Upper lobe of left lung (tissue), 4 donors: ENCODE data around the gene PNKP.

Experiments used
- POLR2A ChIP-seq, 4 donors: fragments of 450-650 bp; IDR thresholded peaks; one replicate each; pipeline ENCODE4 v1.5.1; 2016 to 2017; ENCODE audit warnings: antibody characterized with exemption in 4 of 4, mild to moderate bottlenecking in 2 of 4
- TF ChIP-seq, protein P1 (sequence below), 6 experiments: fragments of 450-650 bp in 4 of 6; fragments of 200-600 bp in 2 of 6; sonication (generic) in 2 of 6; IDR thresholded peaks; one replicate each; pipeline ENCODE4 v1.5.1; 2016 to 2019; ENCODE audit warnings: antibody characterized with exemption in 6 of 6

DNA sequence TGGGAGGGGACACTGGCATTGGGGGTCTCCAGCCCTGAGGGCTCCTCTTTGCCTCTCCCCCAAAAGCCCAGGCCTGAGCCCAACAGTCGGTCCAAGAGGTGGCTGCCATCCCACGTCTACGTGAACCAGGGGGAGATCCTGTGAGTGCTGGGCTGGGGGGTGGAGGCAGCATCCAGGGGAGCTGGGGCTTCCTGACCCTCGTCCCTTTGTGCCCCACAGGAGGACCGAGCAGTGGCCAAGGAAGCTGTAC lies 9.6 kb downstream of the PNKP start:
- TF ChIP-seq, protein P1, sequence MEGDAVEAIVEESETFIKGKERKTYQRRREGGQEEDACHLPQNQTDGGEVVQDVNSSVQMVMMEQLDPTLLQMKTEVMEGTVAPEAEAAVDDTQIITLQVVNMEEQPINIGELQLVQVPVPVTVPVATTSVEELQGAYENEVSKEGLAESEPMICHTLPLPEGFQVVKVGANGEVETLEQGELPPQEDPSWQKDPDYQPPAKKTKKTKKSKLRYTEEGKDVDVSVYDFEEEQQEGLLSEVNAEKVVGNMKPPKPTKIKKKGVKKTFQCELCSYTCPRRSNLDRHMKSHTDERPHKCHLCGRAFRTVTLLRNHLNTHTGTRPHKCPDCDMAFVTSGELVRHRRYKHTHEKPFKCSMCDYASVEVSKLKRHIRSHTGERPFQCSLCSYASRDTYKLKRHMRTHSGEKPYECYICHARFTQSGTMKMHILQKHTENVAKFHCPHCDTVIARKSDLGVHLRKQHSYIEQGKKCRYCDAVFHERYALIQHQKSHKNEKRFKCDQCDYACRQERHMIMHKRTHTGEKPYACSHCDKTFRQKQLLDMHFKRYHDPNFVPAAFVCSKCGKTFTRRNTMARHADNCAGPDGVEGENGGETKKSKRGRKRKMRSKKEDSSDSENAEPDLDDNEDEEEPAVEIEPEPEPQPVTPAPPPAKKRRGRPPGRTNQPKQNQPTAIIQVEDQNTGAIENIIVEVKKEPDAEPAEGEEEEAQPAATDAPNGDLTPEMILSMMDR (IDR thresholded peaks at IDR 0.05) = no peak
- no peak for TF ChIP-seq POLR2A (IDR thresholded peaks at IDR 0.05)
